Fibroblast of peridontal ligament (primary cell): Measurements from ENCODE around the gene CYTIP.
"Not testable (repeated sequence)": the region's sequence is repeated elsewhere in the genome, so short reads cannot be mapped to it uniquely, and the experiment has no call there.

Experiments
- DNase-seq: peaks from one replicate; pipeline ENCODE4 v3.0.0-alpha.2; 2010; ENCODE audit errors: extremely low read depth

Gene CYTIP

DNA sequence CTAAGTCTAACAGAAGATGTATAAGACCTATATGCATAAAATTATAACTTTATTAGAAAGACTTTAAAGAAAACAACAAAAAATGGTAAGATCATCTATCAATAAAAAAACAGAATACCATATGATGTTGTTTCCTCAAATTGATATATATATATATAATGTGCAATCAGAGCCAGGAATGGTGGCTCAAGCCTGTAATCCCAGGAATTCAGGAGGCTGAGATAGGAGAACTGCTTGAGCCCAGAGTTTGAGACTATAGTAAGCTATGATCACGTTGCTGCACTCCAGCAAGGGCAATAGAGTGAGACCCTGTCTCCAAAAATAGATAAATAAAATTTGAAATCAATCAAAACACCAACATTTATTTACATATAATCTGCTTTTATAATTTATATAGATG is 19.5 kb downstream of the CYTIP start:
- no peak for DNase-seq

DNA sequence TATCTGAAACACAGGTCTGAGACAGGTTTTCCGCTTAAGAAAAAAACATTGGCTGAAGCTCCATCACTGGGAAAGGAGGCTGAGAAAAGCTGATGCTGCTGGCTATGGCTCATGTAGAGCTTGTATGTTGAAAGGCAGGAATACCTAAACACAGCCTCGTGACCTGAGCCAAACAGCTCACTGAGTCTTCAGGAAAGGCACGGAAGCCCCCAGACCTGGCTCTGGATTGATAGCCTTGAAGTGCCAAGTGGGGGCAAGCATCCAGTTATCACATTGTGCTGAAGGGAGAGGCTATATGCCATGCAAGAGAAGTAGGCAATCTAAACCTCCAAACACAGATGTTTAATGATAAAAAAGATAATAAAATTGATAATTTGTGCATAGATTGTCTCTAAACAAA is 21.9 kb downstream of the CYTIP start:
- no peak for DNase-seq

DNA sequence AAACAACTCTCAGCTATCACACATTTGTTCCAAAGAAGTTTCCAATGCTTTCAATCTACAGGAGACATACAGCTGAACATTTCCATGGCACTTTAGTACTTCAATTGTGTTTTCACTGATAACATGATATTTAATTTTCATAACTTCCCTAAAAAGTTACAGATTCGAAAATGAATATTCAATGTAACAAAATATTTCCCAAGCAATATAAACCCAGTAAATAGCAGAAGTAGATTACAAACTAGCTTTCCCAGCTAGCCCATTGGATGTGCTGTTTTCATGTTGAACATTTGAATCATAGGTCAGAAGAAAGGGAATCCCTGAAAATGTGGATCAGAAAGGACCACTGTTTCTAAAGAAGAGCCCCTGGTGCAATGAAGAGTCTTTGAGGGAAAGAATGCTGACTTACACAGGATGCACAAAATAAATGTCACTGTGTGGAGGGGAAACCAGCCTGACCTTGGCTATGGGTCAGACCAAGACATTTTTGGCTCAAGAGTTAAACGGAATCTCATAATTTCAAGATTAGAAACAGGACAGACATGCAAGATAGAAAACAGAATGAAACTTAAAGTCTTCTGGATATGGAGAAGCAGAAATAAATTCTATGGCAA is 22.5 kb downstream of the CYTIP start:
- DNase-seq = peak; percentile 68

- peak; percentile 97 for DNase-seq
Observed at GRCh38 chr2:157420771-157421323, 23.0 kb downstream of the CYTIP start.

DNA sequence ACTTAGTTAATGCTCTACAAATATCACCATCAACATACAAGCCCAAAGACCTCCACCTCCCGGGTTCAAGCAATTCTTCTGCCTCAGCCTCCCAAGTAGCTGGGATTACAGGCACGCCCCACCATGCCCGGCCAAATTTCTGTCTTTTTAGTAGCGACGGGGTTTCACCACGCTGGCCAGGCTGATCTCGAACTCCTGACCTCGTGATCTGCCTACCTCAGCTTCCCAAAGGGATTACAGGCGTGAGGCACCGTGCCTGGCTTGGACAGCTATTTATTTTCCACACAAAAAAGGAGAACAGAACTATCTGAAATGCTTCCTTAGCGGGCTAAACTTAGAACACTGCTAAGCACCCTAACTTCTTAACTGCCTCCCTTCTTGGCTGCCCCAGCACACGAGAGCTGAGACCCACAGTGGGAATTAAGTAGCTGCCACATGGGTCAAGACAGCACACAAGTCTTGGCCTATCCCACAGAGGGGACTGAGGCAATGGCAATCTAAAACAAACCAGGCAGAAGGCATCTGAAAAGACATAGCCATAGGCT is 24.8 kb downstream of the CYTIP start:
- no peak for DNase-seq

- no peak for DNase-seq
Observed at GRCh38 chr2:157418239-157418641, 25.6 kb downstream of the CYTIP start.

- no peak for DNase-seq
Observed at GRCh38 chr2:157415591-157416101, 28.2 kb downstream of the CYTIP start.

- no peak for DNase-seq
Observed at GRCh38 chr2:157414050-157414449, 29.8 kb downstream of the CYTIP start.

- no peak for DNase-seq
Observed at GRCh38 chr2:157413326-157414035, 30.4 kb downstream of the CYTIP start.

GRCh38 chr2:157411624-157412336 is 32.1 kb downstream of the CYTIP start:
- no peak for DNase-seq

DNA sequence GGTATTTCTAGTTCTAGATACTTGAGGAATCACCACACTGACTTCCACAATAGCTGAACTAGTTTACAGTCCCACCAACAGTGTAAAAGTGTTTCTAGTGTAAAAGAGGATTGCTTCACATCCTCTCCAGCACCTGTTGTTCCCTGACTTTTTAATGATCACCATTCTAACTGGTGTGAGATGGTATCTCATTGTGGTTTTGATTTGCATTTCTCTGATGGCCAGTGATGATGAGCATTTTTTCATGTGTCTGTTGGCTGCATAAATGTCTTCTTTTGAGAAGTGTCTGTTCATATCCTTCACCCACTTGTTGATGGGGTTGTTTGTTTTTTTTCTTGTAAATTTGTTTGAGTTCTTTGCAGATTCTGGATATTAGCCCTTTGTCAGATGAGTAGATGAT is 38.5 kb downstream of the CYTIP start:
- DNase-seq = not testable (repeated sequence)

DNA sequence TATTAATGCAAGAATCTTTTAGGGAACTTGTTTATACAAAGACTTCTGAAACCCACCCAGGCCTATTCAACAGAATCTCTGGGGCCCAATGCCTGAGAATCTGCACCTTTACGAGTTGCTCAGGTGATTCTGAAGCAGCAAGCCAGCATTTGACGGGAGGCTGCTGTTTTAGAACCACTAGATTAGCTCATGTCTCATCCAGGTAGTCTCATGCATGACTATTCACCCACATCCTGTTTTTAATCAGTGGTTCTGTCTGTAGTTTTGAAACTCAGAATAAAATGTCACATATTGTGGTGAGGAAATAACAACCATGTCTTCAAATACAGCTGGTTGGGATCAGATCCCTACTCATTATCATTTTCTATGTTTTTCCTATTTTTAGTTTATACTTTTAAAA is 39.5 kb downstream of the CYTIP start:
- no peak for DNase-seq

DNA sequence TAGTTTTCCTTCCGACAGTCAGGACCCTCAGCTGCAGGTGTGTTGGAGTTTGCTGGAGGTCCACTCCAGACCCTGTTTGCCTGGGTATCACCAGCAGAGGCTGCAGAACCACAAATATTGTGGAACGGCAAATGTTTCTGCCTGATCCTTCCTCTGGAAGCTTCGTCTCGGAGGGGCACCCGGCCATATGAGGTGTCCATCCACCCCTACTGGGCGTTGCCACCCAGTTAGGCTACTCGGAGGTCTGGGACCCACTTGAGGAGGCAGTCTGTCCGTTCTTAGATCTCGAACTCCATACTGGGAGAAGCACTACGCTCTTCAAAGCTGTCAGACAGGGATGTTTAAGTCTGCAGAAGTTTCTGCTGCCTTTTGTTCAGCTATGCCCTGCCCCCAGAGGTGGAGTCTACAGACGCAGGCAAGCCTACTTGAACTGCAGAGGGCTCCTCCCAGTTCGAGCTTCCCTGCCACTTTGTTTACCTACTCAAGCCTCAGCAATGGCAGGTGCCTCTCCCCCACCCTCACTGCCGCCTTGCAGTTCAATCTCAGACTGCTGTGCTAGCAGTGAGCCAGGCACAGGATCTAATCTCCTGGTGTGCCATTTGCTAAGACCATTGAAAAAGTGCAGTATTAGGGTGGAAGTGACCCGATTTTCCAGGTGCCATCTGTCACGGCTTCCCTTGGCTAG is 40.9 kb downstream of the CYTIP start:
- DNase-seq = not testable (repeated sequence)

GRCh38 chr2:157395811-157396210 is 48.1 kb downstream of the CYTIP start:
- no peak for DNase-seq

- DNase-seq = no peak
Observed at GRCh38 chr2:157394928-157395327, 49.0 kb downstream of the CYTIP start.

DNA sequence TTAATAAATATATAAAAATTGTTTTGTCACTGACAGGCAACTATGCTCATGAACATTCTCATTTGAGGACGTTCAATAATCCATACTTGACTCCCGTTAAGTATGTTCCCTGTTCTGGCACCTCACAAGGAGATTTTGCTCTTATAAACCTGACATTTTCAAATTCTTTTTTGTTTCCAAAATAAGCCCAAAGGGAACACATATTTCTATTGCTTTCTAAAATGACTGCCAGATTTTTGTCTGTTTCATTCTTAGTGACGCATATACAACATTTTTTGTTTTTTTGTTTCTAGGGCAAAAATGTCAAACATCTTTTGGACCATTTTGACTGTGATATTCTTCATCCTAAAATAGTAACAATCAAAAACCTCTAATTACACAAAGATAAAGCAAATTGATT is 50.5 kb downstream of the CYTIP start:
- peak; percentile 26 for DNase-seq

DNA sequence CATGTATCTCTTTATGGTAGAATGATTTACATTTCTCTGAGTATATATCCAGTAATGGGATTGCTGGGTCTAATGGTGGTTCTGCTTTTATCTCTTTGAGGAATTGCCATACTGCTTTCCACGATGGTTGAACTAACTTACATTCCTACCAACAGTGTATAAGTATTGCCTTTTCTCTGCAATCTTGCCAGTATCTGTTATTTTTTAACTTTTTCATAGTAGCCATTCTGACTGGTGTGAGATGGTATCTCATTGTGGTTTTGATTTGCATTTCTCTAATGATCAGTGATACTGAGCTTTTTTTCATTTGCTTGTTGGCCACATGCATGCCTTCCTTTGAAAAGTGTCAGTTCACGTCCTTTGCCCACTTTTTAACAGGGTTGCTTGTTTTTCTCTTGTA is 55.1 kb downstream of the CYTIP start:
- DNase-seq = no peak

DNA sequence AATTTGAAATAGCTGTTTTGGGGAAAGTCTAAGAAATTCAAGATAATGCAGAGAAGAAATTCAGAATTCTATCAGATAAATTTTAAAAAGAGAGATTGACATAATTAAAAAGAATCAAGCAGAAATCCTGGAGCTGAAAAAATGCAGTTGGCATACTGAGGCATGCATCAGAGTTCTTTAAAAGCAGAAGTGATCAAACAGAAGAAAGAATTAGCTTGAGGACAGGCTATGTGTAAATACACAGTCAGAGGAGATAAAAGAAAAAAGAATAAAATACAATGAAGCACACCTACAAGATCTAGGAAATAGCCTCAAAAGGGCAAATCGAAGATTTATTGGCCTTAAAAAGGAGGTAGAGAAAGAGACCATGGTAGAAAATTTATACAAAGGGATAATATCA is 57.1 kb downstream of the CYTIP start:
- DNase-seq = no peak

- no peak for DNase-seq
Observed at GRCh38 chr2:157386247-157386646, 57.6 kb downstream of the CYTIP start.

DNA sequence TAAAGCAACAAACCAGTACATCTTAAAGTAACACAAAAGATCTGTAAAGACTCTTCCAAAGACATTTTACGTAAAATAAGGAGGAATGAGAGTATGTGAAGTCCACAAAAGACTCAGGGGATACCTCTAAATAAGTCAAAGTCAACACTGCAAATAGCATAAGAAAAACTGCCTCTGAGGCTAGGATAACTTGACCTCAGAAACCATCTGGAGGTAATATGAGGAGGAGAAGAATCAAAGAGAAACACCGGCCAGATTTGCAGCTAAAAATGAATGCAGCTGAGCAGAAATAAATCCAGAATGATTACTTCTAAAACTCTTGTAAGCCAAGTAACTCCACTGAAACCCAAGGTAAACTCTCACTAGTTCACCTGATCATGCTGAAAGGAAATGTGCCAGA is 66.0 kb downstream of the CYTIP start:
- peak; percentile 31 for DNase-seq

DNA sequence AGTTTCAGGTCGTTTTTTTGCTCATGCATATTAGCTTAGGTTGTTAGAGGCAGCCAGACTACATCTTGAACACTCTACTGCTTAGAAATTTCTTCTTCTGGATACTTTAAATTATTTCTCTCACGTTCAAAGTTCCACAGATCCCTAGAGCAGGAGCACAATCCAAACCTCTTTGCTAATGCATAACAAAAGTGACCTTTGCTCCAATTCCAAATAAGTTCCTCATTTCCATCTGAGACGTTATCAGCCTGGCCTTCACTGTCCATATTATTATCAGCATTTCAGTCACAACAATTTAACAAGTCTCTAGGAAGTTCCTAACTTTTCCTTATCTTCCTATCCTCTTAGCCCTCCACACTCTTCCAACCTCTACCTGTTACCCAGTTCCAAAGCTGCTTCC is 67.8 kb downstream of the CYTIP start:
- DNase-seq = no peak

- no peak for DNase-seq
Observed at GRCh38 chr2:157375384-157375783, 68.5 kb downstream of the CYTIP start.
